SJCRH30 (cell line): ENCODE measurements around the gene GRID1. TPM values are rescaled to one million over a fixed set of nuclear protein-coding genes. Genes with fewer than 3 reads are reported as not detected.

Source experiments
- DNase-seq, 2 experiments: peaks; one replicate each; pipeline ENCODE4 v3.0.0-alpha.2; 2015 to 2020
- H3K27ac ChIP-seq: fragments of 250-450 bp; sonication (Bioruptor Pico); 2 replicates; pipeline ENCODE4 v1.5.1; 2020; ENCODE audit warnings: mild to moderate bottlenecking, moderate library complexity
- H3K27me3 ChIP-seq: fragments of 250-450 bp; sonication (Bioruptor Pico); 2 replicates; pipeline ENCODE4 v1.5.1; 2020; ENCODE audit warnings: mild to moderate bottlenecking, moderate library complexity
- H3K36me3 ChIP-seq: fragments of 250-450 bp; sonication (Bioruptor Pico); 2 replicates; pipeline ENCODE4 v1.5.1; 2020; ENCODE audit warnings: mild to moderate bottlenecking, moderate library complexity
- H3K4me1 ChIP-seq: fragments of 250-450 bp; sonication (Bioruptor Pico); 2 replicates; pipeline ENCODE4 v1.5.1; 2020; ENCODE audit warnings: mild to moderate bottlenecking, moderate library complexity
- H3K4me3 ChIP-seq: fragments of 250-450 bp; sonication (Bioruptor Pico); 2 replicates; pipeline ENCODE4 v1.5.1; 2020; ENCODE audit warnings: mild to moderate bottlenecking, moderate library complexity
- H3K9me3 ChIP-seq: fragments of 250-450 bp; sonication (Bioruptor Pico); replicated peaks from 2 replicates; pipeline ENCODE4 v1.5.1; 2020; ENCODE audit warnings: mild to moderate bottlenecking, moderate library complexity
- total RNA-seq: library from RNA; depleted of rRNA; stranded (reverse); fragments of >200 nt; shearing (Covaris generic); gene quantifications from 2 replicates; pipeline ENCODE4 v1.2.3, GENCODE V29; 2014

The GRID1 gene
- total RNA-seq, 1 experiment from 2014 or later = not detected

- Histone ChIP-seq H3K27me3 (no peaks in the 10 kb centered on the region), H3K4me1 (no peaks in the 10 kb centered on the region), H3K36me3 (no peaks in the 10 kb centered on the region), H3K27ac (no peak overlapping the region), H3K4me3 (no peak overlapping the region), H3K9me3 (no peaks in the 10 kb centered on the region)
- no peak for DNase-seq
Observed at GRCh38 chr10:86345296-86345858, 21.2 kb downstream of the GRID1 start.

DNA sequence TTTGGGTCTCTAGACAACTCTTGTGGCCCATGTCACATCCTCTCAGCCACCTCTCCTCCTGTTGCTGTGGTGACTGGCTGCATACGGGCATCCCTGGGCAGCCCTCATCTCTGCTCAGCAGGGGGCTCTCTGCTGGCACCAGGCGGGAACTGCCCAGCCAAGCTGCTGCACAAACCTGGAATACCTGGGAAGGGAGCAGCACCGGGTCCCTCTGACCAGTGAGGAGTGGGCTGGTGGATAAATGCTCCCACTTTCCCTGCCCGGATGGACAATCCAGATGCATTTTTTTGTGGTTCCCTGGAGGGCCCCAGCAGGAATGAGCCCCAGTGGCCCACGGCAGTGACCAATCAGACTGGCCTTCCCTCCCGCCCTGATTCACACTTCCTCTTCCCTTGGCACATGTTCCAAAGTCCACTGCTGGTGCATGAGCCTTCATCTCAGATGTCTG lies 21.9 kb downstream of the GRID1 start:
- DNase-seq = no peak
- no peak overlapping the region for H3K27ac ChIP-seq
- H3K4me1 ChIP-seq = no peaks in the 10 kb centered on the region
- H3K9me3 ChIP-seq = no peaks in the 10 kb centered on the region
- no peak overlapping the region for H3K4me3 ChIP-seq
- no peaks in the 10 kb centered on the region for H3K36me3 ChIP-seq
- H3K27me3 ChIP-seq = no peaks in the 10 kb centered on the region

GRCh38 chr10:86344281-86344680 lies 22.3 kb downstream of the GRID1 start:
- no peak overlapping the region for H3K4me3 ChIP-seq
- H3K4me1 ChIP-seq = no peaks in the 10 kb centered on the region
- no peaks in the 10 kb centered on the region for H3K9me3 ChIP-seq
- no peak for DNase-seq
- H3K27ac ChIP-seq = no peak overlapping the region
- no peaks in the 10 kb centered on the region for H3K27me3 ChIP-seq
- H3K36me3 ChIP-seq = no peaks in the 10 kb centered on the region

GRCh38 chr10:86343761-86344160 lies 22.8 kb downstream of the GRID1 start:
- Histone ChIP-seq H3K9me3 (no peaks in the 10 kb centered on the region), H3K4me3 (no peak overlapping the region), H3K36me3 (no peaks in the 10 kb centered on the region), H3K4me1 (no peaks in the 10 kb centered on the region), H3K27ac (no peak overlapping the region), H3K27me3 (no peaks in the 10 kb centered on the region)
- DNase-seq = no peak

GRCh38 chr10:86342111-86342863 lies 24.3 kb downstream of the GRID1 start:
- no peaks in the 10 kb centered on the region for H3K4me1 ChIP-seq
- H3K4me3 ChIP-seq = no peak overlapping the region
- H3K36me3 ChIP-seq = no peaks in the 10 kb centered on the region
- H3K27ac ChIP-seq = no peak overlapping the region
- no peak for DNase-seq
- H3K9me3 ChIP-seq = no peaks in the 10 kb centered on the region
- H3K27me3 ChIP-seq = no peaks in the 10 kb centered on the region

DNA sequence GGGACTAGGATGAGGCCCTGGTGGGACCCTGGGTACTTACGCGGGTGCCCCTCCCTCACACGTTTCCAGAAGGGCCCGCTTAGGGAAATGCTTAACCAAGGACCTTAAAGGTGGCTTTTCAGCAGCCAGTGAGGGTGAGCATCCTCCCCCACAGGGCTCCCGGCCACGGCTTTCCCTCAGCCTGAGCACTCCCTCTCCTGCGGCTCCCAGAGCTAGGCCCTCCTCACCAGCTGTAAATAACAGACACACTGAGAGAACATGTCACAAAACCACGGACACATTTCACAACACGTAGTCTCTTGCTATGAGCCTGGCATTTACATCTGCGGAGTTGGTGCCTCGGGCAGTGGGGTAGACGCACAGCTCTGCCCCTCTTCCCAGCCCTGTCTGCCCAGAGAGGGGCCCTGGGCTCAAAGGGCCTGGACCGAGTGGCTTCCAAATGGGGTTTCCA lies 25.2 kb downstream of the GRID1 start:
- Histone ChIP-seq H3K9me3 (no peaks in the 10 kb centered on the region), H3K27ac (no peak overlapping the region), H3K36me3 (no peaks in the 10 kb centered on the region), H3K27me3 (no peaks in the 10 kb centered on the region), H3K4me1 (no peaks in the 10 kb centered on the region), H3K4me3 (no peak overlapping the region)
- DNase-seq = no peak

GRCh38 chr10:86340991-86341260 lies 25.7 kb downstream of the GRID1 start:
- Histone ChIP-seq H3K27me3 (no peaks in the 10 kb centered on the region), H3K4me3 (no peak overlapping the region), H3K36me3 (no peaks in the 10 kb centered on the region), H3K4me1 (no peaks in the 10 kb centered on the region), H3K9me3 (no peaks in the 10 kb centered on the region), H3K27ac (no peak overlapping the region)
- no peak for DNase-seq

- Histone ChIP-seq H3K27ac (no peak overlapping the region), H3K4me1 (no peaks in the 10 kb centered on the region), H3K9me3 (no peaks in the 10 kb centered on the region)
Observed at GRCh38 chr10:86340176-86340990, 26.2 kb downstream of the GRID1 start.

DNA sequence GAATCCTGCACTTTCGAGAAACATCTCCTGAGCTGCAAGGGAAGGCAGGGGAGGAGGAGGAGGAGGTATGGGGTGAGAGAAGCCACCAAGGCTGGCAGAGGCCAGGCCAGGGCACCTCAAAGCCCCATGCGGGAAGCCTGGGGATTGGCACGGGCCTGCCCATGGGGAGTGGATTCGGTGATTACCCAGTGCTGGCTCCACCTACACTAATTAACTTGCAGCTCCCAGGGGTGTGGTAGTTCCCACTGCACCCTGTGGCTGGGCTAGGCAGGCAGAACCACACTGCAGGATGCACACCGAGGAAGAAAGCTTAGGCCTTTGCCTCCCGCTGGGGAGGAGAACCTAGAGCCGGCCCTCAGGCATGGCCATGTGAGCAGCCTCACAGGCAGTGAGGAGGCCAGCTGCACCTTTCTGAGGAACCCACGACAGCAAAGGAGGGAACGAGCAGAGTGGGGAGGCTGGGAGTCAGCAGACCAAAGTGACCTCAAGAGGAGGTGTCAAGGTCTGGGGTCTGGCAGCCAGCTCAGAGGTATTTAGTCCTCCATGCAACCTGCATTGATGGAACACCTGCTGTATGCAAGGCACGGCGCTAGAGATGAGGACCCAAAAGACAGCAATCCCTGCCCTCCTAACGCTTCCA lies 27.2 kb downstream of the GRID1 start:
- H3K27me3 ChIP-seq = no peaks in the 10 kb centered on the region
- H3K4me3 ChIP-seq = no peak overlapping the region
- H3K27ac ChIP-seq = no peak overlapping the region
- DNase-seq = no peak
- H3K36me3 ChIP-seq = no peaks in the 10 kb centered on the region
- no peaks in the 10 kb centered on the region for H3K4me1 ChIP-seq
- H3K9me3 ChIP-seq = no peaks in the 10 kb centered on the region

More at GRCh38 chr10:86340176-86340990, 26.2 kb downstream of the GRID1 start:
- DNase-seq = no peak
- no peaks in the 10 kb centered on the region for H3K36me3 ChIP-seq
- no peak overlapping the region for H3K4me3 ChIP-seq
- no peaks in the 10 kb centered on the region for H3K27me3 ChIP-seq

- no peak overlapping the region for H3K27ac ChIP-seq
- no peaks in the 10 kb centered on the region for H3K36me3 ChIP-seq
- no peaks in the 10 kb centered on the region for H3K27me3 ChIP-seq
- H3K4me3 ChIP-seq = no peak overlapping the region
- H3K4me1 ChIP-seq = no peaks in the 10 kb centered on the region
- no peak for DNase-seq
- no peaks in the 10 kb centered on the region for H3K9me3 ChIP-seq
Observed at GRCh38 chr10:86337121-86337601, 29.4 kb downstream of the GRID1 start.

DNA sequence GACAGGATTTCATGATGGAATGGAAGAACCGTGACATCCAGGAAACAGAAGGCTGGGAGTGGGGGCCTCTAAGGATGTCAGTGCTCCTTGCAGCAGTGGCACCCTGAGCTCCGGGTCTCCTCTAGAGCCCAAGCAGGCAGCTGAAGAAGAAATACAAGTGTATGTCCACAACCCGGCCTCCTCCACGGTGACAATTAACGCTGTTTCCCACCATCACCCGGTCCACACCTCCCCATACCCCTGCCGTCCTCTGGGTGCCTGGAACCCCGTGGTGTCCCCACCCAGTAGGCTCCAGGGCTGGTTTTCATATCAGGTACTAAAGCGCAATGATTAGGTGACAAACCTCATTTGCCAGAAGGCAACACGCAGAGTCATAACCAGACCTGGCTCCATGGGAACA lies 30.3 kb downstream of the GRID1 start:
- no peak overlapping the region for H3K27ac ChIP-seq
- no peaks in the 10 kb centered on the region for H3K9me3 ChIP-seq
- H3K27me3 ChIP-seq = no peaks in the 10 kb centered on the region
- H3K4me3 ChIP-seq = no peak overlapping the region
- no peak for DNase-seq
- no peaks in the 10 kb centered on the region for H3K36me3 ChIP-seq
- no peaks in the 10 kb centered on the region for H3K4me1 ChIP-seq

DNA sequence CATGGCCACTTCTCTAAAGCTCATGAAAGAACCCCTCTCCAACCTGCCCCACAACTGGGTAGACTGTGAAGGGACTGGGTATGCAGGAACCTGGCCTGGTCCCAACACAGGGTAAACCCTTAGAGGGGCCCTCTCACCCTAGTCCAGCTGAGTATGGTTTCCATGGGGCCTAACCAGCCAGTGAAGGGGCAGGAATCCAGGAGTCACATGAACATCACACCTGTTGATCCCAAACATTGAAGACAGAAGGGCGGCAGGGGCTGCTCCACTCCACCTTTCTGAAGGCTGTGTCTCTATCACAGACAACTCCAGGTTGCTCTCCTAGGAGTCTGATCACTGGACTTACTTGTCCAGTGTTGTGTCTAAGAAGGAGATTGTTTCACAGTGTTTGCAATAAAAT lies 30.8 kb downstream of the GRID1 start:
- DNase-seq = no peak
- no peaks in the 10 kb centered on the region for H3K4me1 ChIP-seq
- no peak overlapping the region for H3K27ac ChIP-seq
- no peaks in the 10 kb centered on the region for H3K36me3 ChIP-seq
- H3K9me3 ChIP-seq = no peaks in the 10 kb centered on the region
- no peak overlapping the region for H3K4me3 ChIP-seq
- H3K27me3 ChIP-seq = no peaks in the 10 kb centered on the region

GRCh38 chr10:86335257-86335656 lies 31.3 kb downstream of the GRID1 start:
- no peak for DNase-seq
- Histone ChIP-seq H3K4me1 (no peaks in the 10 kb centered on the region), H3K36me3 (no peaks in the 10 kb centered on the region), H3K4me3 (no peak overlapping the region), H3K27ac (no peak overlapping the region), H3K27me3 (no peaks in the 10 kb centered on the region), H3K9me3 (no peaks in the 10 kb centered on the region)

DNA sequence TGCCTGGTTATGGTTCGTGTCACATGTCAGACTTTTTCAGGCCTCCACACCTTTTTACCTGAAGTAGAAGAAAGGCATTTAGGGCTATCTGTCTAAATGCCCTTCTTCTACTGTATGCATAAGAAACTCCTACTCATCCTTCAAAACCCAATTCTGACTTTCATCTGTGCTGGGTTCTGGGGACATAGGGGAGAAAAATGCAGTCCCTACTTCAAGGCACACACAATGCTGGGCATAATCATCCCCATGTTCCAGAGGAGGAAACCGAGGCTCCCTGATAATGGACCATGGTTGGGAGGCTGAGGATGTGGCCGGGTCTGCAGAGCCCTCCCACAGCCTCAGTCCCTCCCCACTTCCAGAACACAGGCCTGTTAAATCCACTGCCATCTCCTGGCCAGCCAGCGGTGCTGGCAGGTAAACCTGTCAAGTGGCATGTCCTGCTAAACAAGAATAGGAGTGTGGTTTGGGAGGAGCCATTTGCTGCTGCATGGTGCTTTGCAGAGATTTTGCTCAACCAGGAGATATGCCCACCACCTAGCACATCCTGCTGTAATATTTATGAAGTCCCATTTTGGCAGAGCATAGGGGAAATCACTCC lies 32.0 kb downstream of the GRID1 start:
- no peaks in the 10 kb centered on the region for H3K9me3 ChIP-seq
- H3K4me3 ChIP-seq = no peak overlapping the region
- no peak for DNase-seq
- no peaks in the 10 kb centered on the region for H3K27me3 ChIP-seq
- no peaks in the 10 kb centered on the region for H3K4me1 ChIP-seq
- no peak overlapping the region for H3K27ac ChIP-seq
- no peaks in the 10 kb centered on the region for H3K36me3 ChIP-seq
